ENCODE results near the gene BAZ2B.
A peak's percentile ranks its signal among the peaks of the same experiment; 100 is the strongest.
"Not testable (repeated sequence)": the region's sequence is repeated elsewhere in the genome, so short reads cannot be mapped to it uniquely, and the experiment has no call there.

BAZ2B gene

DNA sequence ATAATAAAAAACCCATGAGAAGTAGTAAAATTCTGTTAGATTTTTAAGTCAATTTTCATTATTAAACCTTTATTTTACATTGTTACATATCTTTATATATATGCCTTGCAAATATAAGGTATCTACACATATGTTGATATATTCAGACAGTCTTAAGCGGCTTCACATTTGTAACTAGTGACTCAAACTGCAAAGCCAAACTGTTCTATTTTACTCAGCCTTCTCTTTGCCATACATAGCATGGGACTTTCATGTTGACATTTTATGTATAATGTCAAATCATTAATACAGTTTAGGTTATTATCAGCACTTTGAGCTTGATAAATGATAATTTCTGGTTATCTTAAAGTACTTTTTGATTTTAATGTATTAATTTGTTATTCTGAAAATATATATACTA lies 204.9 kb downstream of the BAZ2B start:
- DNase-seq (ENCODE audit: low read depth): no peak

DNA sequence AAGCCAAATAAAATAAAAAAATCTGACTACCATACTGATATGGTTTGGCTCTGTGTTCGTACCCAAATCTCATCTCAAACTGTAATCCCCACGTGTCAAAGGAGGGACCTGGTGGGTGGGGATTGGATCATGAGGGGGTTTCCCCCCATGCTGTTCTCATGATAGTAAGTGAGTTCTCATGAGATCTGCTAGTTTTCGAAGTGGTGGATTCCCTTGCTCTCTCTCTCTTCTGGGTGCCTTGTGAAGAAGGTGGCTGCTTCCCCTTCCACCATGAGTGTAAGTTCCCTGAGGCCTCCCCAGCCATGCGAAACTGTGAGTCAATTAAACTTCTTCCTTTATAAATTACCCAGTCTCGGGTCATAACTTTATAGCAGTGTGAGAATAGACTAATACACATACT lies 206.1 kb downstream of the BAZ2B start:
- DNase-seq (ENCODE audit: low read depth): no peak

- DNase-seq (ENCODE audit: low read depth): no peak
These were observed 207.1 kb downstream of the BAZ2B start for GRCh38 chr2:159409116-159409800.

GRCh38 chr2:159402790-159403189 lies 213.6 kb downstream of the BAZ2B start:
- no peak for DNase-seq (ENCODE audit: low read depth)

- not testable (repeated sequence) for DNase-seq (ENCODE audit: low read depth)
These were observed 214.2 kb downstream of the BAZ2B start for GRCh38 chr2:159402160-159402559.

GRCh38 chr2:159399716-159400415 lies 216.5 kb downstream of the BAZ2B start:
- DNase-seq (ENCODE audit: low read depth): peak; percentile 39

DNA sequence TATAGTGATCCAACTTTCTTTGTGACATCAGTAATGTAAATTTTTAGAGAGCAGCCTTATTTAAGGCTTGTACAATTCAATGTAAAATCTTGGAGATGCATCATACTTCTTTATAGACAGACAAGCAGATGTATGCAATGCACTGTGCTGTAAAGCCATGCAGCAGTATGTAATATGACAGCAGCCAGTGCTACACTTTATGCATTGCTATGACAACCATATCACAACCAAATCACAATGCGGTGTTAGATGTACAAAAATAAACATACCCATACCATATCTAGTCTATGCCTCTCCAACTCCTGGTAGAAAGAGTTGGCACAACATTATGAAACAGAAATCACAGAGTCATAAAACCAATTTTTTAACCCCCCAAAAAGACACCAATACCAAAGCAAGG lies 219.5 kb downstream of the BAZ2B start:
- no peak for DNase-seq (ENCODE audit: low read depth)

DNA sequence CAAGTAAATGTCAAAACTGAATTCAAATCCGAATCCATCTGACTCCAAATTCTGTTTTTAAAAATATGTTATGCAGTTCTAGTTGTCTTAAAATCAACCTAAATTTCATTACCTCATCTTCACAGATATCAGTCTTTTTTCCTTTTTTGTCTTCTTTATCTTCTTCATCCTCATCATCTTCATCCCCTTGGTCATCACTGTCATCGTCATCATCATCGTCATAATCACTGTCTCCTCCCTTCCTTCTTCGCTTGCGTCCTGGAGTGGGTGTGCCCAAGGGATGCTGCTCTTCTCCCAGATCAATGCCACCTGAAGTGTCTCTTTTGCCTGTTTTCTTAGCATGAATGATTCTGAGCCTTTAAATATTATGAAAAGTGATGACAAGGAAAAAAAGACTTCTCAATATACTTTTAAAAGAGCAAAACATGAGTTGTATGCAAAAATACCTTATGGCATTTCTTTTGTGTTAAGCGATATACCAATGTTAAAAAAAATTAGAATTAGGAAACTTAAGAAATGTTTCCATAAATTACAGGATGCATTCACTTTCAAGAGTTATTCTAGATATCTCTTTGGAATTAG lies 233.8 kb downstream of the BAZ2B start:
- DNase-seq (ENCODE audit: low read depth): no peak

- DNase-seq (ENCODE audit: low read depth): no peak
These were observed 234.8 kb downstream of the BAZ2B start for GRCh38 chr2:159381574-159381973.

DNA sequence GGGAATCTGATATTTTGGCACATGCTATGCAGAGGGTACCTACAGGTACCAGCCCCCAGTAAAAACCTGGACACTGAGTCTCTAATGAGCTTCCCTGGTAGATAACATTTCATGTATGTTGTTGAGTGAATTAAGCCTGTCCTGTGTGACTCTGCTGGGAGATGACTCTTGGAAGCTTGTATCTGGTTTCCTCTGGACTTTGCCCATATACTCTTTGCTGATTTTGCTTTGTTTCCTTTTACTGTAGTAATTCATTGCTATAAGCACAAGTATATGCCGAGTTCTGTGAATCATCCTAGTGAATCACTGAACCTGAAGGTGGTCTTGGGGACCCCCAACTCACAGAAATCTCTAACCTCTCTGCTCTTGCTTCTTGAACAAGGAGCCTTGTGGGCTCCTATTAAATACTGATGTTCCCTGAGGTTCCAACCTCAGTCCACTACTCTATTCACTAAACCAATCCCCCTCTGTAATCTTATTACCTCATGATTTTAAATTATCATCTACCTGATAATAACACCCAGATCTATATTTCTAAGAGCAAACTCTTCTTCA lies 235.6 kb downstream of the BAZ2B start:
- no peak for DNase-seq (ENCODE audit: low read depth)

DNA sequence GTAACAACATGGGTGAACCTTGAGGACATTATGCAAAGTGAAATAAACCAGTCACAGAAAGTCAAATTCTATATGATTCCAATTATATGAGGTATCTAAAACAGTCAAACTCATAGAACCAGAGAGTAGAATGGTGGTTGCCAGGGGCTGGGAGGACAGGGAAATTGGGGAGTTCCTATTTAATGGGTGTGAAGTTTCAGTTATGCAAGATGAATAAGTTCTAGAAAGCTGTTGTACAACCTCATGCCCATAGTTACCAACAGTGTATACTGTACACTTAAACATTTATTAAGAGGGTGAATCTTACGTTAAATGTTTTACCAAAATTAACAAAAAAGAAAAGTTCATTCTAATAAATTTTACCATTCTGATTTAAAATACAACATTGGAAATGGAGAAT lies 237.2 kb downstream of the BAZ2B start:
- no peak for DNase-seq (ENCODE audit: low read depth)

DNA sequence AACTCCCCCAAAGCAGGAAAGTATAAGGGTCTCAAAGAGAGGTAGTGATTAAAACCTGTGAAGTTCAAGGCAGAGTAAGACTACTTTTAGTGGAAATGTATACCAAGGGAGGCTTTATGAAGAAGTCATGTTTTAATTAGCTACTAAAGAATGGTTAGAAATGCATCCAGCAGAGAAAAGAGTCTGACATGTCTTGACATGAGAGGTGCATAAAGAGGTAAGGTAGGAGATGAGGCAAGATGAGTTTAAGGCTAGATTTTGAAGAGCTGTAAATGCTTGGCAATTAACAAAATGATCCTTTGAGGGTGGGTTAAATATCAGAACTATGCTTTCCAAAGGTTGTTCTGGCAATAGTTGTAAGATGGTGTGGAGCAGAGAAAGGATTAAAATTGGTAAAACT lies 241.1 kb downstream of the BAZ2B start:
- no peak for DNase-seq (ENCODE audit: low read depth)

DNA sequence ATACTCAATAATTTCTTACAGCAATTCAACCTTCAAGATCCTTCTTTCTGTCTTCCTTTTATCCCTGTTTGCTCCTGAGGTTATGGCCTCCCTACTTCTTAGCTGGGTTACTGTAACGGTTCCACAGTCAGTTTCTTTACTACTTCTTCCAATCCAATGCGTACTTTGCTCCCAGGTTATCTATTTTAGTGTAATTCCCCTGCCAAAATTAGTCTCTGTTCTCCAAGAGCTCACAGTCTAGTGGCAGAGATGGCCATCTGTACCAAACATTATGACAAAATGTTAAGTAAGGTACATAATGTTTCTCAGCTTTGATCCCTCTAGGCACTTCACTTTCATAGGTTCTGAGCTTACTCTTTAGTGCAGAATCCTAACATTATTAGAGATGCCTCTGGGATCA lies 244.8 kb downstream of the BAZ2B start:
- DNase-seq (ENCODE audit: low read depth): no peak

GRCh38 chr2:159366538-159366937 lies 249.8 kb downstream of the BAZ2B start:
- DNase-seq (ENCODE audit: low read depth): no peak

GRCh38 chr2:159362816-159363251 lies 253.5 kb downstream of the BAZ2B start:
- DNase-seq (ENCODE audit: low read depth): peak; percentile 3

DNA sequence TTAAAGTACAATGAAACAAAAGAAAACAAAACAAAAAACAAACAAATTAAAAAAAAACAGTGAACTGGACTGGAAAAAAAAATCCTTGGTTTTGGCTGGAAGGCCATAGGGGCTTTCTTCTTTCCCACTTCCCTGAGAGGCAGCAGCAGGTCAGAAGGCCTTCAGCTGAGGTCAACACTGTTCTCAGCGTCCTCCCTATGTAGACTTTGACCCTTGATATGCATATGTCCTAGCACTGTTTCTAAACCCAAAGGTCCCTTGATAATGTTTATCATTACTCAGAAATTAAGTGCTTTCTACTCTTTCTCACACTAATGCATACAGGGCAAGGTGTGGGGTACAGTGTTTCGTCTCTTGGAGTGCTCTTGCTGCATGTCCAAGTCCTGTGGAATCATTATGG lies 254.3 kb downstream of the BAZ2B start:
- DNase-seq (ENCODE audit: low read depth): no peak

DNA sequence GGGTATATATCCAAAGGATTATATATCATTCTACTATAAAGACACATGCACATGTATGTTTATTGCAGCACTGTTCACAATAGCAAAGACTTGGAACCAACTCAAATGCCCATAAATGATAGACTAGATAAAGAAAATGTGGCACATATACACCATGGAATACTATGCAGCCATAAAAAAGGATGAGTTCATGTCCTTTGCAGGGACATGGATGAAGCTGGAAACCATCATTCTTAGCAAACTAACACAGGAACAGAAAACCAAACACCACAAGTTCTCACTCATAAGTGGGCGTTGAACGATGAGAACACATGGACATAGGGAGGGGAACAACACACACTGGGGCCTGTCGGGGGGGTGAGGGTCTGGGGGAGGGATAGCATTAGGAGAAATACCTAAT lies 254.7 kb downstream of the BAZ2B start:
- not testable (repeated sequence) for DNase-seq (ENCODE audit: low read depth)

DNA sequence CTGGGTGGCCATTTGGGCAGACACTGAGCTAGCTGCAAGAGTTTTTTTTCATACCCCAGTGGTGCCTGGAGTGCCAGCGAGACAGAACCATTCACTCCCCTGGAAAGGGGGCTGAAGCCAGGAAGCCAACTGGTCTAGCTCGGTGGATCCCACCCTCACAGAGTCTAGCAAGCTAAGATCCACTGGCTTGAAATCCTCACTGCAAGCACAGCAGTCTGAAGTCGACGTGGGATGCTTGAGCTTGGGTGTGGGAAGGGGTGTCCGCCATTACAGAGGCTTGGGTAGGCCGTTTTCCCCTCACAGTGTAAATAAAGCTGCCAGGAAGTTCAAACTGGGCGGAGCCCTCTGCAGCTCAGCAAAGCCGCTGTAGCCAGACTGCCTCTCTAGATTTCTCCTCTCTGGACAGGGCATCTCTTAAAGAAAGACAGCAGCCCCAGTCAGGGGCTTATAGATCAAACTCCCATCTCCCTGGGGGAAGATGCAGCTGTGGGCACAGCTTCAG lies 260.2 kb downstream of the BAZ2B start:
- DNase-seq (ENCODE audit: low read depth): no peak

DNA sequence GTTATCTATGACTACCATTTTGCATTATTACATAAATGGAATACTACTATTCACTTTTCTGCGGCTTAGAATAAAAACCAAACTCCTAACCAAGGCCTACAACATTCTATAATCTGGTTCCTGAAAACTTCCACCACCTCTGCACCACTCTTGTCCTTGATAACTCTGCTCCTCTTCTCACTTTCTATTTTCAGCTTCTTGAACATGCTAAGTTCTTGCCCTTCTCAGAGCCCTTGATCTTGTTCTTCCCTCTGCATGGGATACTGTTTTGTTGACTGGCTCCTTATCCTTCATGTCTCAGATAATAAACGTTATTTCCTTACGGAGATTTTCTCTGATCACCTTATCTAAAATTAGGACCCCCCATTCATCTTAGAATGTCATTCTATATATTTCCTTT lies 264.4 kb downstream of the BAZ2B start:
- no peak for DNase-seq (ENCODE audit: low read depth)

DNA sequence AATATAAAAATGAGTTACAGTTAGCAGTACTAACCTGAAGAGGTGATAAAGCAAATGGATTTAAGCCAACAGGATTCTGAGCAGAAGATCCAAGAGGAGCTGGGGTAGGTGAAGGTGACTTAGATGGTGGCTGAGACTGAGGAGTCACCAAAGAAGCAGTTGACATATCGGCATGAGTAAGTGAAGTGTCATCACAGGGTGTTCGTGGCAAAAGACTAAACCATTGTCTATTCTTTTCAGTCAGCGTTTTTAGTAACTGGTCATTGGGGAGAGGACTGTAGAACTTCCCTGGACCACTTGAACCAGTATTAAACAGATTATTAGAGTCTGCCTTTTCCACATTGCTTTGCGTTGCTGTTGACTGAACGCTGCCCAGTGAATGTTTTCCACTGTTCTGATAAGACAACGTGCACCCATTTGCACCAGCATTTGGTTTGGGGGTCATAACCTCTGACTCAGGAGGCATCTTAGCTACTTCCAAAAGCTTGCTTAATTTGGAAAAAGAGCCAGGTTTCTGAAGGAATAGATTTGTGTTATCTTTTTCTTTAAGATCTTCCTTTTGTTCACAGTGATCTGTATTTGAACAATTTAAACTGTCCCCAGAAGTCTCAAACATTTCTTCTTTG lies 266.6 kb downstream of the BAZ2B start:
- DNase-seq (ENCODE audit: low read depth): no peak

- DNase-seq (ENCODE audit: low read depth): peak; percentile 26
These were observed 289.6 kb downstream of the BAZ2B start for GRCh38 chr2:159326569-159327255.

- no peak for DNase-seq (ENCODE audit: low read depth)
These were observed 293.9 kb downstream of the BAZ2B start for GRCh38 chr2:159322419-159322818.
